ENCODE results near the gene AHDC1. TPM values are rescaled to one million over a fixed set of nuclear protein-coding genes. Genes with fewer than 3 reads are reported as not detected.

AHDC1 gene
- total and polyA plus RNA-seq, 10 of the 15 experiments (the other 5 are each of a cell fraction or from before 2014, with no cell fraction given) = 0.21 to 13.0 (median 1.4) TPM

DNA sequence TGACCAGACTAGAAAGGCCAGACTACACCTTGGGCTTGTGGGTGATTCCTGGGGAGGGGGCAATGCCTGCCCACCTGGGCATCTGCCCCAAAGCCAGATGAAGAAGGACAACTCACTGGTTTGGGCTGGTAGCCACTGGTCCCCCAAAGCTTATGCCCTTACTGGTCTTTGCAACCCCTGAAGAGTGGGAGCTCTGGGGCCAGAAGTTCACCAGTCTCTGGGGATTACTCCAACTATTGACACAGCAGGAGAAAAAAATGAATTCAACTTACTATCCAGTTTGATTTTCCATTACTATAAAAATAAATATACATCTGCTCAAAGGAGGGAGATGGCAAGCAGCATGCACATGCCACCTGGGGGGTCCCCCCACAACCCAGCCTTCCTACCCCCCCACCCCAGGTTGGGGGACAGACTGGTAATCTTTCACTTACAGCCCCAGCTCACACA is 2.6 kb downstream of the AHDC1 start:
- TF ChIP-seq NR2F1 (conservative IDR thresholded peaks at IDR 0.05) = peak; percentile 65; the same call in 1 of the 2 replicates
- no peak for TF ChIP-seq CREB1 (IDR thresholded peaks at IDR 0.05; ENCODE audit: low read depth)
- no peak for TF ChIP-seq TARDBP (IDR thresholded peaks at IDR 0.05; ENCODE audit: borderline replicate concordance)
- no peak for TF ChIP-seq ZNF687 (IDR thresholded peaks at IDR 0.05)
- TF ChIP-seq SMC3 (IDR thresholded peaks at IDR 0.05; ENCODE audit: borderline replicate concordance, low read length) = no peak
- no peak for TF ChIP-seq ZBED1 (IDR thresholded peaks at IDR 0.05; ENCODE audit: borderline replicate concordance)
- TF ChIP-seq TCF12 (IDR thresholded peaks at IDR 0.05; ENCODE audit: low read depth, low read length) = no peak
- TF ChIP-seq MEF2B (IDR thresholded peaks at IDR 0.05; ENCODE audit: partially characterized antibody, poor library complexity, severe bottlenecking) = peak; percentile 67
- no peak for TF ChIP-seq MYC (IDR thresholded peaks at IDR 0.05; ENCODE audit: insufficient read depth, insufficient read length, insufficient replicate concordance, low read length, severe bottlenecking)
- TF ChIP-seq BHLHE40 (IDR thresholded peaks at IDR 0.05; ENCODE audit: borderline replicate concordance in 1 of 2, low read depth in 2 of 2, low read length in 1 of 2) = no peak
- TF ChIP-seq CHD1 (IDR thresholded peaks at IDR 0.05; ENCODE audit: low read depth, low read length) = no peak
- BruUV-seq (replicated peaks) = TSS peak; percentile 29
- in situ Hi-C loops (cut with MboI) = no loop called here
- ChIA-PET RAD21 (ENCODE audit: unreplicated experiment) (interaction anchor here (0.8 to 11.0 kb wide), 18 partner anchors 23 to 489 kb away, joined by 3 to 181 read pairs (median 5); partner anchors contain the start of genes FAM76A and STX12), POLR2A (interaction anchor here (0.5 to 1.6 kb wide), 10 partner anchors 10 to 669 kb away, joined by 3 to 7 read pairs (median 3); no protein-coding TSS in a partner anchor), CTCF (interaction anchor here (0.8 to 10.4 kb wide), 25 partner anchors 8 to 307 kb away, joined by 3 to 155 read pairs (median 4); no protein-coding TSS in a partner anchor), SMC1A (ENCODE audit: uncharacterized antibody, unreplicated experiment) (interaction anchor here (0.9 to 4.0 kb wide), 22 partner anchors 8 to 304 kb away, joined by 3 to 42 read pairs (median 4); partner anchors contain the start of gene IFI6)
- no peak overlapping the region for H2AFZ ChIP-seq (ENCODE audit: control insufficient read depth, low read depth, low read length)
- DNase-seq (ENCODE audit: low read depth, low spot score) = no peak
- H4K20me1 ChIP-seq (ENCODE audit: control insufficient read depth, insufficient read depth) = 0 out of 2 replicates have a peak, but pooled peaks cover 3% of the 10 kb centered on the region
- H3K79me2 ChIP-seq (ENCODE audit: control insufficient read depth, insufficient read depth, low read length) = peaks cover 1% of the 10 kb centered on the region
- FAIRE-seq = no peak
- no peaks in the 10 kb centered on the region for H3K27me3 ChIP-seq (replicated peaks in 1 of 2; ENCODE audit: control insufficient read depth in 2 of 2, insufficient read depth in 2 of 2, low read length in 1 of 2)
- H3K36me3 ChIP-seq (ENCODE audit: control insufficient read depth in 2 of 2, insufficient read depth in 2 of 2, low read length in 1 of 2) = no peaks in the 10 kb centered on the region; a peak in 2 of 4 replicates
- intact Hi-C loops (cut with micrococcal nuclease; ENCODE audit: unreplicated experiment) = loop anchor here (10.0 kb wide), 1 partner anchor 117 kb away; no protein-coding TSS in a partner anchor
- peak overlapping the region; percentile 71; the same call in 1 of the 2 replicates for H3K4me3 ChIP-seq
- H3K4me1 ChIP-seq (ENCODE audit: control insufficient read depth, insufficient read depth, low read length) = peaks cover 47% of the 10 kb centered on the region
- no peak overlapping the region for H3K27ac ChIP-seq (ENCODE audit: control insufficient read depth, insufficient read depth)
- peak overlapping the region; percentile 44; the same call in 1 of the 2 replicates for H3K4me2 ChIP-seq (ENCODE audit: control insufficient read depth, insufficient read depth)
- H3K9ac ChIP-seq (ENCODE audit: control insufficient read depth, insufficient read depth, low read length) = peak overlapping the region; percentile 53; the same call in 1 of the 2 replicates
- no peaks in the 10 kb centered on the region for H3K9me3 ChIP-seq (replicated peaks; ENCODE audit: control insufficient read depth, insufficient read depth, low read length)
- no peak for ATAC-seq
